ENCODE results near the gene RBM20. TPM values are rescaled to one million over a fixed set of nuclear protein-coding genes. Genes with fewer than 3 reads are reported as not detected.

The RBM20 gene
- total RNA-seq, 1 experiment from 2014 or later: 0.10 TPM

DNA sequence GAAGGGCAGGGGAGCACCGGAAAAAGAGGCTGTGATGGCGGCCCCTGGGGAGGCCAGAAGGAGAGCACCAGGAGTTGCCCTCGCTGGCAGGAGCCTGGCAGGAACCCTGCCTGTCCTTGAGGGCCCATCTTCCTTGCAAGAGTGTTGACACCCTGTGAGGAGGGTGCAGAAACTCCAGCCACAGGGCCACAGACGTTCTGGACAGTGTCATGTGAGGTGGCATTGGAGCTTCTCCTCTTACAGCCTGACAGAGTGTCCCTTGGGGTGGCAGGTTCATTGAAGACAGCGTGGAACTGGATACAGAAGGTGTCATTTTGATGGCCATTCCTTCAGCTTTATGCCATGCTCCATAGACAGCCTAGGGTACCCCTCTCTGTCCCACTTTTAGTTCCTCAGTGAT, 54.2 kb downstream of the RBM20 start:
- CTCF ChIA-PET: no interaction called here
- in situ Hi-C loops (cut with HindIII; ENCODE audit: low pct_unique_long_range_greater_than_20kb, low sequenced_read_pairs): no loop called here

DNA sequence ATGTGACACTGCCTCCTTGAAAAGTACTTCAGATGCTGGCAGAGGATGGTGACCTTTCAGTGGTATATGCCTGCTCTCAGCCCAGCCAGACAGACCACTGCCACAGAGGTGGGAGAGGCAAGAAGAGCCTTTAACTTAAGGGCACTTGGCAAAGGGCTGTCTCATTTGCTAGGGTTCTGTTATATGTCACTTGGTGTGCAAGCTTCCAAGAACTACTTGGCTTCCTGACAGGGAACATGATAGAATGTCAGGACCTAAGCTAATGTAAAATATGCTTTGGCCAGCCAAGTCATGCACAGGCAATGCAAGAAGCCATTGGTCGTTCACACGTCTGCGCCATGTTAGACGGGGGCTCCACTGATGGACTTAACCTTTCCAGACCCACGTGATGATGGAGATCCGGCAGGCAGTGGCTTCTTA, 54.7 kb downstream of the RBM20 start:
- Histone ChIP-seq H3K4me3 (ENCODE audit: low read depth in 2 of 2, low read length in 2 of 2) (no peak overlapping the region), H3K36me3 (ENCODE audit: control insufficient read depth, insufficient read depth, low read length) (no peaks in the 10 kb centered on the region), H3K27me3 (ENCODE audit: control insufficient read depth, insufficient read depth, low read length) (peaks cover 6% of the 10 kb centered on the region; the same call in 1 of the 2 replicates), H3K9me3 (ENCODE audit: control insufficient read depth, insufficient read depth, low read depth, low read length) (no peaks in the 10 kb centered on the region), H3K27ac (ENCODE audit: low read length) (no peak overlapping the region), H3K4me1 (ENCODE audit: control insufficient read depth, insufficient read depth, low read length) (peaks cover 3% of the 10 kb centered on the region; the same call in 1 of the 2 replicates)
- in situ Hi-C loops (cut with HindIII; ENCODE audit: low pct_unique_long_range_greater_than_20kb, low sequenced_read_pairs) (no loop called here), intact Hi-C loops (cut with micrococcal nuclease; ENCODE audit: unreplicated experiment) (no loop called here)
- ATAC-seq: no peak
- ChIA-PET CTCF (no interaction called here), POLR2A (no interaction called here)
- DNase-seq (ENCODE audit: low read depth, low spot score): no peak
- BruUV-seq (replicated peaks): no TSS peak
- no peak for TF ChIP-seq POLR2AphosphoS5 (IDR thresholded peaks at IDR 0.05; ENCODE audit: low read depth, low read length)
- TF ChIP-seq TCF7L2 (IDR thresholded peaks at IDR 0.05; ENCODE audit: low read depth, low read length): no peak
- TF ChIP-seq, protein P1, sequence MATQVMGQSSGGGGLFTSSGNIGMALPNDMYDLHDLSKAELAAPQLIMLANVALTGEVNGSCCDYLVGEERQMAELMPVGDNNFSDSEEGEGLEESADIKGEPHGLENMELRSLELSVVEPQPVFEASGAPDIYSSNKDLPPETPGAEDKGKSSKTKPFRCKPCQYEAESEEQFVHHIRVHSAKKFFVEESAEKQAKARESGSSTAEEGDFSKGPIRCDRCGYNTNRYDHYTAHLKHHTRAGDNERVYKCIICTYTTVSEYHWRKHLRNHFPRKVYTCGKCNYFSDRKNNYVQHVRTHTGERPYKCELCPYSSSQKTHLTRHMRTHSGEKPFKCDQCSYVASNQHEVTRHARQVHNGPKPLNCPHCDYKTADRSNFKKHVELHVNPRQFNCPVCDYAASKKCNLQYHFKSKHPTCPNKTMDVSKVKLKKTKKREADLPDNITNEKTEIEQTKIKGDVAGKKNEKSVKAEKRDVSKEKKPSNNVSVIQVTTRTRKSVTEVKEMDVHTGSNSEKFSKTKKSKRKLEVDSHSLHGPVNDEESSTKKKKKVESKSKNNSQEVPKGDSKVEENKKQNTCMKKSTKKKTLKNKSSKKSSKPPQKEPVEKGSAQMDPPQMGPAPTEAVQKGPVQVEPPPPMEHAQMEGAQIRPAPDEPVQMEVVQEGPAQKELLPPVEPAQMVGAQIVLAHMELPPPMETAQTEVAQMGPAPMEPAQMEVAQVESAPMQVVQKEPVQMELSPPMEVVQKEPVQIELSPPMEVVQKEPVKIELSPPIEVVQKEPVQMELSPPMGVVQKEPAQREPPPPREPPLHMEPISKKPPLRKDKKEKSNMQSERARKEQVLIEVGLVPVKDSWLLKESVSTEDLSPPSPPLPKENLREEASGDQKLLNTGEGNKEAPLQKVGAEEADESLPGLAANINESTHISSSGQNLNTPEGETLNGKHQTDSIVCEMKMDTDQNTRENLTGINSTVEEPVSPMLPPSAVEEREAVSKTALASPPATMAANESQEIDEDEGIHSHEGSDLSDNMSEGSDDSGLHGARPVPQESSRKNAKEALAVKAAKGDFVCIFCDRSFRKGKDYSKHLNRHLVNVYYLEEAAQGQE (IDR thresholded peaks at IDR 0.05; ENCODE audit: insufficient read depth in 1 of 2, low read depth in 2 of 2, low read length in 1 of 2): no peak
- TF ChIP-seq, protein P2, sequence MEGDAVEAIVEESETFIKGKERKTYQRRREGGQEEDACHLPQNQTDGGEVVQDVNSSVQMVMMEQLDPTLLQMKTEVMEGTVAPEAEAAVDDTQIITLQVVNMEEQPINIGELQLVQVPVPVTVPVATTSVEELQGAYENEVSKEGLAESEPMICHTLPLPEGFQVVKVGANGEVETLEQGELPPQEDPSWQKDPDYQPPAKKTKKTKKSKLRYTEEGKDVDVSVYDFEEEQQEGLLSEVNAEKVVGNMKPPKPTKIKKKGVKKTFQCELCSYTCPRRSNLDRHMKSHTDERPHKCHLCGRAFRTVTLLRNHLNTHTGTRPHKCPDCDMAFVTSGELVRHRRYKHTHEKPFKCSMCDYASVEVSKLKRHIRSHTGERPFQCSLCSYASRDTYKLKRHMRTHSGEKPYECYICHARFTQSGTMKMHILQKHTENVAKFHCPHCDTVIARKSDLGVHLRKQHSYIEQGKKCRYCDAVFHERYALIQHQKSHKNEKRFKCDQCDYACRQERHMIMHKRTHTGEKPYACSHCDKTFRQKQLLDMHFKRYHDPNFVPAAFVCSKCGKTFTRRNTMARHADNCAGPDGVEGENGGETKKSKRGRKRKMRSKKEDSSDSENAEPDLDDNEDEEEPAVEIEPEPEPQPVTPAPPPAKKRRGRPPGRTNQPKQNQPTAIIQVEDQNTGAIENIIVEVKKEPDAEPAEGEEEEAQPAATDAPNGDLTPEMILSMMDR (IDR thresholded peaks at IDR 0.05): no peak
- TF ChIP-seq SIN3A (IDR thresholded peaks at IDR 0.05; ENCODE audit: borderline replicate concordance, insufficient read depth, low read depth, low read length): no peak

More for the DNA sequence above, 54.2 kb downstream of the RBM20 start:
- BruUV-seq (replicated peaks): no TSS peak
- POLR2A ChIA-PET: no interaction called here
- H3K4me1 ChIP-seq (ENCODE audit: control insufficient read depth, insufficient read depth, low read length): peaks cover 3% of the 10 kb centered on the region; the same call in 1 of the 2 replicates
- intact Hi-C loops (cut with micrococcal nuclease; ENCODE audit: unreplicated experiment): no loop called here
- H3K9me3 ChIP-seq (ENCODE audit: control insufficient read depth, insufficient read depth, low read depth, low read length): no peaks in the 10 kb centered on the region
- H3K27me3 ChIP-seq (ENCODE audit: control insufficient read depth, insufficient read depth, low read length): peaks cover 11% of the 10 kb centered on the region; the same call in 1 of the 2 replicates
- no peaks in the 10 kb centered on the region for H3K36me3 ChIP-seq (ENCODE audit: control insufficient read depth, insufficient read depth, low read length)
- ATAC-seq (no peak), DNase-seq (ENCODE audit: low read depth, low spot score) (no peak)
- TF ChIP-seq, protein P1 (IDR thresholded peaks at IDR 0.05; ENCODE audit: insufficient read depth in 1 of 2, low read depth in 2 of 2, low read length in 1 of 2): no peak
- TF ChIP-seq SIN3A (IDR thresholded peaks at IDR 0.05; ENCODE audit: borderline replicate concordance, insufficient read depth, low read depth, low read length) (no peak), POLR2AphosphoS5 (IDR thresholded peaks at IDR 0.05; ENCODE audit: low read depth, low read length) (no peak), TCF7L2 (IDR thresholded peaks at IDR 0.05; ENCODE audit: low read depth, low read length) (no peak)
- TF ChIP-seq, protein P2 (IDR thresholded peaks at IDR 0.05): no peak
- no peak overlapping the region for H3K4me3 ChIP-seq (ENCODE audit: low read depth in 2 of 2, low read length in 2 of 2)
- H3K27ac ChIP-seq (ENCODE audit: low read length): no peak overlapping the region

All from Panc1 (cell line).